ENCODE results near the gene KAT8.

DNA sequence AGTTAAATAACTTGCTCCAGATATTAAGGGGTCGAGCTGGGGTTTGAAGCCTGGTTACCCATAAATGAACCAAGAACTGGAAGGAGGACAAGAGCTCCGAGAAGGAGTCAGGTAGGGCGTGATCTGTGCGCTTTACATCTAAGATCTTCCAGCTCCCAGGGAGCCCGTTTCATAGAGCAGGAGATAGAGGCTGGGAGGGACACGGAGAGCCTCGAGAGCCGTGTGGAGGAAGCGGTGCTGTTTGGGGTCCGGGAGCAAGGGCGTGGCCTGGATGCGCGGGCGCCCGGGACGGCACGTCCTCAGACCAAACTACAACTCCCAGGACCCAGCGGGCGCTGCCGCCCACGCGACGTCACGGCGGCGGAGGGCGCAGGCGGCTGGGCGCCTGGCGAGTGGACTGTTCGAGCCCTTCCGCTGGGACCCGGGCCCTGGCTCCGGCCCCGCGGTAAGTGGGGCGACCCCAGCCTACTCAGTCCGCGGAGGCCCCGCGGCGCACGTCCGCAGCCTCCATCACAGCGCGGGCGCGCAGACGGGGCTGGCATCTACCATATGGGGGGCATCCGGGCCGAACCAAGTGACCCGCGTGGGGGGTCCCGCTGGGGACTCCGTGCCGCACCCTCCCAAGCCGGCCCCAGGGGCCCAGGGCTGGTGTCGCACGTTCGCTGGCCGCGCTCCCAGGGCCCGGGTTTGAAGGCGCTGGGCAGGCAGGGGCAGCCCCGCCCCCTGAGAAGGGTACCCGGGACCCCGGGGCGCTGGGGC, 9.2 kb upstream of the KAT8 start, which contains the start of gene BCKDK:
- TF ChIP-seq MAX (IDR thresholded peaks at IDR 0.05), result no peak
- TF ChIP-seq, protein P1, sequence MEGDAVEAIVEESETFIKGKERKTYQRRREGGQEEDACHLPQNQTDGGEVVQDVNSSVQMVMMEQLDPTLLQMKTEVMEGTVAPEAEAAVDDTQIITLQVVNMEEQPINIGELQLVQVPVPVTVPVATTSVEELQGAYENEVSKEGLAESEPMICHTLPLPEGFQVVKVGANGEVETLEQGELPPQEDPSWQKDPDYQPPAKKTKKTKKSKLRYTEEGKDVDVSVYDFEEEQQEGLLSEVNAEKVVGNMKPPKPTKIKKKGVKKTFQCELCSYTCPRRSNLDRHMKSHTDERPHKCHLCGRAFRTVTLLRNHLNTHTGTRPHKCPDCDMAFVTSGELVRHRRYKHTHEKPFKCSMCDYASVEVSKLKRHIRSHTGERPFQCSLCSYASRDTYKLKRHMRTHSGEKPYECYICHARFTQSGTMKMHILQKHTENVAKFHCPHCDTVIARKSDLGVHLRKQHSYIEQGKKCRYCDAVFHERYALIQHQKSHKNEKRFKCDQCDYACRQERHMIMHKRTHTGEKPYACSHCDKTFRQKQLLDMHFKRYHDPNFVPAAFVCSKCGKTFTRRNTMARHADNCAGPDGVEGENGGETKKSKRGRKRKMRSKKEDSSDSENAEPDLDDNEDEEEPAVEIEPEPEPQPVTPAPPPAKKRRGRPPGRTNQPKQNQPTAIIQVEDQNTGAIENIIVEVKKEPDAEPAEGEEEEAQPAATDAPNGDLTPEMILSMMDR (IDR thresholded peaks at IDR 0.05; ENCODE audit: low read depth, low read length, missing input control), result no peak
- TF ChIP-seq RXRA (IDR thresholded peaks at IDR 0.05), result no peak
- no peak for TF ChIP-seq TAF1 (conservative IDR thresholded peaks at IDR 0.05)
- TF ChIP-seq RAD21 (IDR thresholded peaks at IDR 0.05), result no peak
- TF ChIP-seq, protein P2, sequence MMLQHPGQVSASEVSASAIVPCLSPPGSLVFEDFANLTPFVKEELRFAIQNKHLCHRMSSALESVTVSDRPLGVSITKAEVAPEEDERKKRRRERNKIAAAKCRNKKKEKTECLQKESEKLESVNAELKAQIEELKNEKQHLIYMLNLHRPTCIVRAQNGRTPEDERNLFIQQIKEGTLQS (IDR thresholded peaks at IDR 0.05), result no peak
- no peak for TF ChIP-seq SP1 (IDR thresholded peaks at IDR 0.05)
- peak in 1 of 2 donors; percentile 11 for TF ChIP-seq GABPA (IDR thresholded peaks at IDR 0.05 in 1 of 2, conservative IDR thresholded peaks at IDR 0.05 in 1 of 2)
- no peak for TF ChIP-seq JUND (IDR thresholded peaks at IDR 0.05)
- TF ChIP-seq, protein P3, sequence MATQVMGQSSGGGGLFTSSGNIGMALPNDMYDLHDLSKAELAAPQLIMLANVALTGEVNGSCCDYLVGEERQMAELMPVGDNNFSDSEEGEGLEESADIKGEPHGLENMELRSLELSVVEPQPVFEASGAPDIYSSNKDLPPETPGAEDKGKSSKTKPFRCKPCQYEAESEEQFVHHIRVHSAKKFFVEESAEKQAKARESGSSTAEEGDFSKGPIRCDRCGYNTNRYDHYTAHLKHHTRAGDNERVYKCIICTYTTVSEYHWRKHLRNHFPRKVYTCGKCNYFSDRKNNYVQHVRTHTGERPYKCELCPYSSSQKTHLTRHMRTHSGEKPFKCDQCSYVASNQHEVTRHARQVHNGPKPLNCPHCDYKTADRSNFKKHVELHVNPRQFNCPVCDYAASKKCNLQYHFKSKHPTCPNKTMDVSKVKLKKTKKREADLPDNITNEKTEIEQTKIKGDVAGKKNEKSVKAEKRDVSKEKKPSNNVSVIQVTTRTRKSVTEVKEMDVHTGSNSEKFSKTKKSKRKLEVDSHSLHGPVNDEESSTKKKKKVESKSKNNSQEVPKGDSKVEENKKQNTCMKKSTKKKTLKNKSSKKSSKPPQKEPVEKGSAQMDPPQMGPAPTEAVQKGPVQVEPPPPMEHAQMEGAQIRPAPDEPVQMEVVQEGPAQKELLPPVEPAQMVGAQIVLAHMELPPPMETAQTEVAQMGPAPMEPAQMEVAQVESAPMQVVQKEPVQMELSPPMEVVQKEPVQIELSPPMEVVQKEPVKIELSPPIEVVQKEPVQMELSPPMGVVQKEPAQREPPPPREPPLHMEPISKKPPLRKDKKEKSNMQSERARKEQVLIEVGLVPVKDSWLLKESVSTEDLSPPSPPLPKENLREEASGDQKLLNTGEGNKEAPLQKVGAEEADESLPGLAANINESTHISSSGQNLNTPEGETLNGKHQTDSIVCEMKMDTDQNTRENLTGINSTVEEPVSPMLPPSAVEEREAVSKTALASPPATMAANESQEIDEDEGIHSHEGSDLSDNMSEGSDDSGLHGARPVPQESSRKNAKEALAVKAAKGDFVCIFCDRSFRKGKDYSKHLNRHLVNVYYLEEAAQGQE (IDR thresholded peaks at IDR 0.05), result no peak
- TF ChIP-seq YY1 (IDR thresholded peaks at IDR 0.05), result no peak
- TF ChIP-seq NR2F2 (IDR thresholded peaks at IDR 0.05), result no peak
- peak; percentile 53 to 74 for TF ChIP-seq EGR1 (IDR thresholded peaks at IDR 0.05; ENCODE audit: low read depth in 2 of 2)
- TF ChIP-seq FOXA1 (IDR thresholded peaks at IDR 0.05), result no peak
